HG02840 (cell line): ENCODE data around the gene TRIOBP.

Experiments used
- ATAC-seq: cut with Tn5 transposase; IDR thresholded peaks from one replicate; pipeline ENCODE4 v1.9.1; 2021; ENCODE audit warnings: mild to moderate bottlenecking, moderate library complexity, moderate number of reproducible peaks; ENCODE audit not compliant: unreplicated experiment, low FRiP score

The TRIOBP gene

GRCh38 chr22:37725551-37726240 lies 28.8 kb downstream of the TRIOBP start:
- ATAC-seq = no peak

GRCh38 chr22:37726241-37726887 lies 29.5 kb downstream of the TRIOBP start:
- no peak for ATAC-seq

- no peak for ATAC-seq
Measured at GRCh38 chr22:37728620-37729019, 31.8 kb downstream of the TRIOBP start.

- ATAC-seq = no peak
Measured at GRCh38 chr22:37731804-37732471, 35.1 kb downstream of the TRIOBP start.

GRCh38 chr22:37732699-37733607 lies 36.1 kb downstream of the TRIOBP start:
- ATAC-seq = no peak

- ATAC-seq = no peak
Measured at GRCh38 chr22:37733625-37734401, 37.0 kb downstream of the TRIOBP start.

- ATAC-seq = no peak
Measured at GRCh38 chr22:37734402-37734700, 37.5 kb downstream of the TRIOBP start.

GRCh38 chr22:37734964-37735451 lies 38.2 kb downstream of the TRIOBP start:
- no peak for ATAC-seq

- ATAC-seq = no peak
Measured at GRCh38 chr22:37739035-37739434, 42.2 kb downstream of the TRIOBP start.

- ATAC-seq = no peak
Measured at GRCh38 chr22:37739611-37740049, 42.8 kb downstream of the TRIOBP start.

GRCh38 chr22:37740455-37741311 lies 43.8 kb downstream of the TRIOBP start:
- ATAC-seq = no peak

GRCh38 chr22:37741312-37741795 lies 44.5 kb downstream of the TRIOBP start:
- ATAC-seq = no peak

- no peak for ATAC-seq
Measured at GRCh38 chr22:37742376-37743171, 45.7 kb downstream of the TRIOBP start.

GRCh38 chr22:37744589-37744988 lies 47.7 kb downstream of the TRIOBP start:
- ATAC-seq = no peak

GRCh38 chr22:37745548-37746365 lies 48.9 kb downstream of the TRIOBP start:
- ATAC-seq = peak; percentile 58

- ATAC-seq = no peak
Measured at GRCh38 chr22:37746366-37747079, 49.7 kb downstream of the TRIOBP start.
